CD4-positive, alpha-beta T cell (primary cell): Measurements from ENCODE around the gene TENT4B. TPM values are rescaled to one million over a fixed set of nuclear protein-coding genes. Genes with fewer than 3 reads are reported as not detected.
A peak's percentile ranks its signal among the peaks of the same experiment; 100 is the strongest.

Experiments
- ATAC-seq: fragments of 200-7000 bp; cut with Tn5 transposase; one replicate; pipeline ENCODE4 v1.10.0; 2022; ENCODE audit warnings: mild to moderate bottlenecking; ENCODE audit not compliant: poor library complexity
- CTCF ChIA-PET: fragments of 350-600 bp; sonication (Branson Sonifier 250); formaldehyde crosslinking; loops from one replicate; lab custom pipeline; 2021; ENCODE audit warnings: antibody characterized with exemption, inconsistent platforms; lab: Charles Lee
- POLR2A ChIA-PET: fragments of 350-600 bp; sonication (Branson Sonifier 250); formaldehyde crosslinking; loops from one replicate; lab custom pipeline; 2021; ENCODE audit warnings: antibody characterized with exemption, inconsistent platforms; lab: Charles Lee
- DNase-seq, 14 experiments: peaks; one replicate each; pipeline ENCODE4 v3.0.0-alpha.2; 2013 to 2020; ENCODE audit warnings: mixed read lengths in 2 of 14
- H3K27ac ChIP-seq, 2 donors: one replicate each; pipeline versions ENCODE4 v1.5.1 to v1.7.0; 2013; ENCODE audit warnings: low read length in 2 of 2, low read depth in 1 of 2, mild to moderate bottlenecking in 1 of 2
- H3K27me3 ChIP-seq, 2 experiments: 1 replicate in 1 of 2; 2 replicates in 1 of 2; pipeline versions ENCODE4 v1.6.1 to v1.7.0; 2013; ENCODE audit warnings: low read length in 2 of 2, control low read depth in 1 of 2, mild to moderate bottlenecking in 1 of 2, moderate library complexity in 1 of 2; ENCODE audit not compliant: insufficient read depth in 2 of 2, control insufficient read depth in 1 of 2
- H3K36me3 ChIP-seq: one replicate; pipeline ENCODE4 v1.6.1; 2013; ENCODE audit warnings: low read length, control low read depth; ENCODE audit not compliant: insufficient read depth
- H3K4me1 ChIP-seq: one replicate; pipeline ENCODE4 v1.6.1; 2013; ENCODE audit warnings: low read length, control low read depth; ENCODE audit not compliant: insufficient read depth
- H3K4me3 ChIP-seq: one replicate; pipeline ENCODE4 v1.5.1; 2013; ENCODE audit warnings: mild to moderate bottlenecking, low read length, moderate library complexity
- H3K9me3 ChIP-seq, 2 experiments: 1 replicate in 1 of 2; 2 replicates in 1 of 2; pipeline versions ENCODE4 v1.6.1 to v1.7.0; 2013; ENCODE audit warnings: low read length in 2 of 2, mild to moderate bottlenecking in 2 of 2, control low read depth in 1 of 2, moderate library complexity in 1 of 2; ENCODE audit not compliant: control insufficient read depth in 1 of 2, insufficient read depth in 1 of 2
- H3K27ac Mint-ChIP-seq: one replicate; pipeline ENCODE4 v1.8.0; 2020; ENCODE audit warnings: mixed read lengths
- H3K27me3 Mint-ChIP-seq: one replicate; pipeline ENCODE4 v1.8.0; 2021; ENCODE audit warnings: mixed read lengths
- H3K36me3 Mint-ChIP-seq: one replicate; pipeline ENCODE4 v1.8.0; 2021; ENCODE audit warnings: low read depth, mixed read lengths
- H3K4me1 Mint-ChIP-seq: one replicate; pipeline ENCODE4 v1.8.0; 2021; ENCODE audit warnings: low read depth, mixed read lengths
- H3K4me3 Mint-ChIP-seq: one replicate; pipeline ENCODE4 v1.8.0; 2020; ENCODE audit warnings: mild to moderate bottlenecking, mixed read lengths
- H3K9me3 Mint-ChIP-seq: one replicate; pipeline ENCODE4 v1.8.0; 2020; ENCODE audit warnings: mixed read lengths
- intact Hi-C, 2 experiments: fragments of 100-400 bp; cut with DNase I in 1 of 2; cut with micrococcal nuclease in 1 of 2; formaldehyde crosslinking; loops; one replicate each; pipeline versions ENCODE4 v1.15.1 to v1.9.0; 2023 to 2025; cut with DNase I, micrococcal nuclease
- total RNA-seq, 174 experiments: library from RNA in 2 of 174; stranded (reverse) in 2 of 174; gene quantifications; one replicate each; pipeline ENCODE4 v1.2.3 and lab custom pipeline; 2021 to 2026
- TF ChIP-seq, protein P1 (sequence below): fragments of 200-600 bp; IDR thresholded peaks from one replicate; pipeline ENCODE4 v1.8.0; 2022; ENCODE audit warnings: antibody characterized with exemption, mild to moderate bottlenecking

TENT4B gene
- total RNA-seq, 2 experiments from 2014 or later, result 32.9 to 35.0 TPM

DNA sequence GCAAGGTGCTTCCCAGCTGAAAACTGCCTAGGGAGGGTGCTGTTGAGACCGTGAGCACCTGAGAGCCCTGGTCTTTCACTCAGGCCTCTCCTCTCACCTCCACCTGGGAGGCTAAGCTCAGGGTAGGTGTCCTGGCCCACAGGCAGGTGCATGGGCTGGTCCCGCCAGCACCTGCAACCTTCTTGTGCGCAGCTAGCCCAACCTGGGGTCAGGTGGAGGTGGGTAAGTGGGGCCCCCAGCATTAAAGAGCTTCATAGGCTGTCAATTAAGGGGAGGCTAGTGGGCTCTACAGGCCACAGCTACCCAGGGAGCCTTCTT lies 122.0 kb downstream of the TENT4B start:
- ATAC-seq, result no peak
- Histone ChIP-seq H3K4me3 (peak overlapping the region; percentile 73), H3K27ac (peak overlapping the region; percentile 91 to 93), H3K9me3 (no peaks in the 10 kb centered on the region), H3K27me3 (no peaks in the 10 kb centered on the region), H3K4me1 (peaks cover 97% of the 10 kb centered on the region), H3K36me3 (peaks cover 31% of the 10 kb centered on the region)
- TF ChIP-seq, protein P1, sequence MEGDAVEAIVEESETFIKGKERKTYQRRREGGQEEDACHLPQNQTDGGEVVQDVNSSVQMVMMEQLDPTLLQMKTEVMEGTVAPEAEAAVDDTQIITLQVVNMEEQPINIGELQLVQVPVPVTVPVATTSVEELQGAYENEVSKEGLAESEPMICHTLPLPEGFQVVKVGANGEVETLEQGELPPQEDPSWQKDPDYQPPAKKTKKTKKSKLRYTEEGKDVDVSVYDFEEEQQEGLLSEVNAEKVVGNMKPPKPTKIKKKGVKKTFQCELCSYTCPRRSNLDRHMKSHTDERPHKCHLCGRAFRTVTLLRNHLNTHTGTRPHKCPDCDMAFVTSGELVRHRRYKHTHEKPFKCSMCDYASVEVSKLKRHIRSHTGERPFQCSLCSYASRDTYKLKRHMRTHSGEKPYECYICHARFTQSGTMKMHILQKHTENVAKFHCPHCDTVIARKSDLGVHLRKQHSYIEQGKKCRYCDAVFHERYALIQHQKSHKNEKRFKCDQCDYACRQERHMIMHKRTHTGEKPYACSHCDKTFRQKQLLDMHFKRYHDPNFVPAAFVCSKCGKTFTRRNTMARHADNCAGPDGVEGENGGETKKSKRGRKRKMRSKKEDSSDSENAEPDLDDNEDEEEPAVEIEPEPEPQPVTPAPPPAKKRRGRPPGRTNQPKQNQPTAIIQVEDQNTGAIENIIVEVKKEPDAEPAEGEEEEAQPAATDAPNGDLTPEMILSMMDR, result no peak
- peak overlapping the region; percentile 95 for H3K4me3 Mint-ChIP-seq
- intact Hi-C loops, result loop anchor here in 1 of 2 experiments (10.0 kb wide), 1 partner anchor 120 kb away; the partner anchor contains the start of gene TENT4B
- DNase-seq, result no peak
- ChIA-PET POLR2A (interaction anchor here (0.8 to 4.3 kb wide), 19 partner anchors 8 to 506 kb away, joined by 3 to 40 read pairs (median 5); partner anchors contain the start of genes ADCY7, HEATR3 and SNX20), CTCF (interaction anchor here (1.3 to 3.2 kb wide), 4 partner anchors 9 to 61 kb away, joined by 4 to 16 read pairs (median 10); partner anchors contain the start of gene ADCY7)
- H3K4me1 Mint-ChIP-seq, result peaks cover 99% of the 10 kb centered on the region
- no peaks in the 10 kb centered on the region for H3K9me3 Mint-ChIP-seq
- H3K27me3 Mint-ChIP-seq, result no peaks in the 10 kb centered on the region
- peaks cover 50% of the 10 kb centered on the region for H3K36me3 Mint-ChIP-seq
- peak overlapping the region; percentile 100 for H3K27ac Mint-ChIP-seq

DNA sequence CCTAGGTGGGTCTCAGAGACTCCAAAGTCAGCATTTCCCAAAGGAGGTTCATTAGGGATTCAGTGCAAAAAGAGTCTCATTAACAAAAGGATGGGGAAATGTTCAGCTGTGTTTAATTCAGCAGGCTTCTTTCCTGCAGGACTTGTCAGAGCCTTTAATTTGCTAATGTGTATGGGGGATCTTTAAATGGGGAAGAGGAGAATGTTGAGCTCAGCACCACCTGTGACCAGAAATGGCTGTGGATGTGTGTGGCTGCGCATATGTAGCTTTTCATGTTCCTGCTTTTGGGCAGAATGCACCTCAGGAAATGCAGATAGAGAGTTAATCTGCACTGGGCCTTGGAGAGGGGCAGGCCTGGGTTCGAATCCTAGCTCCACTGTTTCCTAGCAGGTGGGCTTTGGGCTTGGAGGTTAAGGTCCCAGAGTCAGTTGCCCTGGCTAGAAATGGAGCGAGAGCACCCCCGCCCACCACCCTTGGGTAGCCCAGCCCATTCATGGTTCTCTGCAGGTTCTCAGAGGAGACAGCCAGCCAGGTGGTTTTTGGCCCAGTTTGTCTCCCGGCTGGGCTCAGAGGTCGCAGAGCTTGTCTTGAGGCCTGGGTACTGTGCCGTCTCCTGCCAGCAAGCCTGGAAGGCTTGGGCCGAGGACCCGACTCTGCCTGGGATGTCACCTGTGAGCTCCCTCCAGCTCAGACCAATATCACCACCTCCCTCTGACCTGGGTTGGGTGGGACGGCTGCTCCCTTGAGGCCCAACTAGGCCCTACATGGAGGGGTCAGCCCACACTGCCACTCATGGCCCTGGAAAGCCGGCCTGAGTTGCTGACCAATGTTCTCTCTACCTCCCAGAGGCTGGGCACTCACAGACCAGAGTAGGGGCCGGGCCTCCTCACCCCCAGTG lies 122.6 kb downstream of the TENT4B start:
- H3K4me3 Mint-ChIP-seq, result peak overlapping the region; percentile 95
- TF ChIP-seq, protein P1, result no peak
- intact Hi-C loops, result loop anchor here in 1 of 2 experiments (10.0 kb wide), 1 partner anchor 121 kb away; the partner anchor contains the start of gene TENT4B

DNA sequence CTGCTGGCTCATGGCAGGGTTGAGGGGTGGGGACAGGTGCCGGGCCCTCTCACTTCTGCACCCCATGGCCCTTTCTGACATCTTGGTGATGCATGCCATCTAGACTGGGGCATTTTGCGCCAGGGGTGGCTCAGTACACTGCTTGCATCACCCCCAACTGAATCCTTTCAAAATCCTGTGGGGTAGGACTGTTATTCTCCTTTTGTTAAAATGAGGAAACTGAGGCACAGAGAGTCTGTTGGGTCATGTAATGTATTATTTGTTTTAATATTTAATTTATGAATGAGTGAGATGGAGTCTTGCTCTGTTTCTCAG lies 123.2 kb downstream of the TENT4B start:
- ChIA-PET CTCF (interaction anchor here (2.8 kb wide), 1 partner anchor 10 kb away, joined by 16 read pairs; the partner anchor contains the start of gene ADCY7), POLR2A (interaction anchor here (3.6 to 4.3 kb wide), 2 partner anchors 11 to 39 kb away, joined by 25 to 32 read pairs; no protein-coding TSS in a partner anchor)
- Histone ChIP-seq H3K27me3 (no peaks in the 10 kb centered on the region), H3K27ac (peak overlapping the region; percentile 91 to 93), H3K9me3 (no peaks in the 10 kb centered on the region), H3K4me3 (no peak overlapping the region), H3K36me3 (peaks cover 24% of the 10 kb centered on the region), H3K4me1 (peaks cover 94% of the 10 kb centered on the region)
- intact Hi-C loops, result loop anchor here in 1 of 2 experiments (10.0 kb wide), 1 partner anchor 121 kb away; the partner anchor contains the start of gene TENT4B
- Mint-ChIP-seq H3K4me1 (peaks cover 98% of the 10 kb centered on the region), H3K27me3 (no peaks in the 10 kb centered on the region), H3K27ac (peak overlapping the region; percentile 100), H3K36me3 (peaks cover 42% of the 10 kb centered on the region), H3K9me3 (no peaks in the 10 kb centered on the region), H3K4me3 (peak overlapping the region; percentile 95)
- ATAC-seq (no peak), DNase-seq (peak in 1 of 14 experiments; percentile 31)
- TF ChIP-seq, protein P1, result no peak

More for the DNA sequence above, 122.6 kb downstream of the TENT4B start:
- CTCF ChIA-PET, result interaction anchor here (1.3 to 3.2 kb wide), 3 partner anchors 8 to 51 kb away, joined by 9 to 16 read pairs (median 12); partner anchors contain the start of gene ADCY7
- H3K4me1 ChIP-seq, result peaks cover 94% of the 10 kb centered on the region
- DNase-seq (peak in 1 of 14 experiments; percentile 25), ATAC-seq (no peak)
- POLR2A ChIA-PET, result interaction anchor here (1.3 to 4.3 kb wide), 14 partner anchors 8 to 506 kb away, joined by 4 to 40 read pairs (median 12); partner anchors contain the start of genes ADCY7 and HEATR3
- Mint-ChIP-seq H3K27me3 (no peaks in the 10 kb centered on the region), H3K9me3 (no peaks in the 10 kb centered on the region), H3K27ac (peak overlapping the region; percentile 100), H3K36me3 (peaks cover 45% of the 10 kb centered on the region), H3K4me1 (peaks cover 99% of the 10 kb centered on the region)
- H3K27me3 ChIP-seq, result no peaks in the 10 kb centered on the region
- peak overlapping the region; percentile 73 for H3K4me3 ChIP-seq
- peaks cover 25% of the 10 kb centered on the region for H3K36me3 ChIP-seq
- no peaks in the 10 kb centered on the region for H3K9me3 ChIP-seq
- H3K27ac ChIP-seq, result peak overlapping the region; percentile 91 to 93
